Measurements from ENCODE around the gene LOXHD1.
A peak's percentile ranks its signal among the peaks of the same experiment; 100 is the strongest.

The LOXHD1 gene, protein sequence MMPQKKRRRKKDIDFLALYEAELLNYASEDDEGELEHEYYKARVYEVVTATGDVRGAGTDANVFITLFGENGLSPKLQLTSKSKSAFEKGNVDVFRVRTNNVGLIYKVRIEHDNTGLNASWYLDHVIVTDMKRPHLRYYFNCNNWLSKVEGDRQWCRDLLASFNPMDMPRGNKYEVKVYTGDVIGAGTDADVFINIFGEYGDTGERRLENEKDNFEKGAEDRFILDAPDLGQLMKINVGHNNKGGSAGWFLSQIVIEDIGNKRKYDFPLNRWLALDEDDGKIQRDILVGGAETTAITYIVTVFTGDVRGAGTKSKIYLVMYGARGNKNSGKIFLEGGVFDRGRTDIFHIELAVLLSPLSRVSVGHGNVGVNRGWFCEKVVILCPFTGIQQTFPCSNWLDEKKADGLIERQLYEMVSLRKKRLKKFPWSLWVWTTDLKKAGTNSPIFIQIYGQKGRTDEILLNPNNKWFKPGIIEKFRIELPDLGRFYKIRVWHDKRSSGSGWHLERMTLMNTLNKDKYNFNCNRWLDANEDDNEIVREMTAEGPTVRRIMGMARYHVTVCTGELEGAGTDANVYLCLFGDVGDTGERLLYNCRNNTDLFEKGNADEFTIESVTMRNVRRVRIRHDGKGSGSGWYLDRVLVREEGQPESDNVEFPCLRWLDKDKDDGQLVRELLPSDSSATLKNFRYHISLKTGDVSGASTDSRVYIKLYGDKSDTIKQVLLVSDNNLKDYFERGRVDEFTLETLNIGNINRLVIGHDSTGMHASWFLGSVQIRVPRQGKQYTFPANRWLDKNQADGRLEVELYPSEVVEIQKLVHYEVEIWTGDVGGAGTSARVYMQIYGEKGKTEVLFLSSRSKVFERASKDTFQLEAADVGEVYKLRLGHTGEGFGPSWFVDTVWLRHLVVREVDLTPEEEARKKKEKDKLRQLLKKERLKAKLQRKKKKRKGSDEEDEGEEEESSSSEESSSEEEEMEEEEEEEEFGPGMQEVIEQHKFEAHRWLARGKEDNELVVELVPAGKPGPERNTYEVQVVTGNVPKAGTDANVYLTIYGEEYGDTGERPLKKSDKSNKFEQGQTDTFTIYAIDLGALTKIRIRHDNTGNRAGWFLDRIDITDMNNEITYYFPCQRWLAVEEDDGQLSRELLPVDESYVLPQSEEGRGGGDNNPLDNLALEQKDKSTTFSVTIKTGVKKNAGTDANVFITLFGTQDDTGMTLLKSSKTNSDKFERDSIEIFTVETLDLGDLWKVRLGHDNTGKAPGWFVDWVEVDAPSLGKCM (N-terminal part only)

GRCh38 chr18:46657115-46657955 is at the start of gene LOXHD1:
LOXHD1 (minus strand) TSS chr18:46657220; CDS start chr18:46657033, 187 bp downstream.
- DNase-seq (ENCODE audit: low spot score), result no peak

DNA sequence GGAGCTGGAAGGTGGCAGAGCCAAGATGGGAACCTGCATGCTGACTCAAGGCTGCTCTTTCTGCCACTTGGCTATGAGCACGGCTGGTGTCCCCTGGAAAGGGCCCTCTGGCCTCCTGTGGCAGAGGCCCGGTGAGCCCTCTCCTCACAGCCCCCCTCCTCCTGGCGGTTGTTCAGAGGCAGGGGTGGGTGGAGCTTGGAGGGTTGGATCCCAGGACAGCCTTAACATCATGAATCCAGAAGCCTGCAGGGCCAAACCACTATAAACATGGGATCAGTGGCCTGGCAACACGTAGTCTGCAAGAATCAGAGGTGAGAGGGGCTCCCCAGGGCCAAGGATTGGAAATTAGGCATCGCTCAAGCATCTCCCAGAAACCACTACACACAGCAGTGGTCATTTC is 48.5 kb upstream of the LOXHD1 start:
- DNase-seq (ENCODE audit: low spot score), result no peak

DNA sequence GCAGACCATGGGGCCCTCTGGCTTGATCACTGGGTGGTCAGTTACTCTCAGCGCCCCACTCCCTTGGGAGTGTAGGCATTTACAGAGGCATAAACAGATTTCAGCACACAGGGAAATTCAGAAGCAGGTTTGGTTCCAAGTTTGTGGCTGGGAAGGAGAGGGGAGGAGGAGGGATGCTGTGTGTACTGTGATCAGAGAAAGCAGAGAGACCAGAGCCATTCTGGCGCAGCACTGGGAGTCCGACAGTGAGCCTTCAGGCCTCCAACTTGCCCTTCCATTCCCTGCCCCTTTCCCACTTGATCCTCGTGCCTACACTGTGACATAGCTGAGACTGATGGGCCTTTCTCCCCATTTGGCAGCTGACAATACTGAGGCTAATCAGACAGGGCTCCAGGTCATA is 47.8 kb upstream of the LOXHD1 start:
- DNase-seq (ENCODE audit: low spot score), result no peak

DNA sequence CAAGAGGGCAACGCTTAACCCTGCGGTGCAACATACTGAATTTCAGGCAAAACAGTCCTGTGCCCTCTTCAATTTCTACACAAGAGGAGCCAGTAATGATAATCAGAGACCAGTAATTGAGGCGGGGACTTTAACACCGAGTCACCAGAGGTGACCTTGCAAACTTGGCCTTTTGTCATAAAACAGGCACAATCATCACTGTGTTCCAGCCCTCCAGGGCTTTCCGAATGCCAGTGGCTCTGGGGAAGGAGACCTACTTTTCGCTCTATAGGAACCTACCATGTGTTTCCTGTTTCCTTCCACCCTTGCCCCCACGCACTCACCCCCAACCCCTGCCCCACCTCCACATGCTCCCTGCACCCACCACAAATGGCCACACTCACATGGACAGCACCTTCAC is 47.2 kb upstream of the LOXHD1 start:
- no peak for DNase-seq (ENCODE audit: low spot score)

GRCh38 chr18:46702471-46702870 is 45.5 kb upstream of the LOXHD1 start:
- no peak for DNase-seq (ENCODE audit: low spot score)

GRCh38 chr18:46700066-46700824 is 43.2 kb upstream of the LOXHD1 start:
- no peak for DNase-seq (ENCODE audit: low spot score)

GRCh38 chr18:46696702-46697101 is 39.7 kb upstream of the LOXHD1 start:
- DNase-seq (ENCODE audit: low spot score), result no peak

DNA sequence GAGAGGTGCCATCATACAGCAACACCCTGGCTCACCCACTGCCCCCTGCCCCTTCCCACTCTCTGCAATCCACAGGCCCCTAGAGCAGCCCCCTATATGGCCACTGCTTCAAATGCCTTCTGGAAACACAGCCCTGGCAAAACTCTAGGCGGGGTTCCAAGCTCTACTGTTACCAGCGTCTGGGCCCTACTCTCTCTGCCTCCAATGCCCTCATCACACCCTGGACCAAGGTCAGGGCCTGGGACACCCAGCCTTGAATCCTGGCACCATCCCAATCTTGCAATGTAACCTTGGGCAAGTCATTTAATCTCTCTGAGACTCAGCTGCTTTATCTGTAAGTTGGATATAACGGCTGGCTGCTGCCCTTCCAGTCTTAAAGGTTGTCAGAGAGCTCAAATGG is 39.2 kb upstream of the LOXHD1 start:
- no peak for DNase-seq (ENCODE audit: low spot score)

DNA sequence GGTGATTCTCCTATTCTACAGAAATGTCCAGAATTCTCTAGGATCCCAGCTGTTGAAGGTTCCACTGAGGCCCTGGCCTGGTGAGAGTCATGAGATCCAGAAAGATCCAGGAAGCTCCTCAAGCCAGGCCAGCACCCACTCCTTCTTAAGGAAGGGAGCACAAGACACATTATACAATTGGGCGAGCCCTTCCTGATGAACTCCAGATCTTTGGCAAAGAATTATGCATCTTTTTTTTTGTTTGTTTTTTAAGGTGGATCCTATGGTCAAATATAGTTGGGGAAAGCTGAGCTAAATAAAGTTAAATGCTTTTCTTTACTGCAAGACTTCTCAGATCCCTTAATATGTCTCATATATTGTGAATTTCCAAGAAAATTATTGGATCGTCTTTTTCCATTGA is 37.0 kb upstream of the LOXHD1 start:
- no peak for DNase-seq (ENCODE audit: low spot score)

DNA sequence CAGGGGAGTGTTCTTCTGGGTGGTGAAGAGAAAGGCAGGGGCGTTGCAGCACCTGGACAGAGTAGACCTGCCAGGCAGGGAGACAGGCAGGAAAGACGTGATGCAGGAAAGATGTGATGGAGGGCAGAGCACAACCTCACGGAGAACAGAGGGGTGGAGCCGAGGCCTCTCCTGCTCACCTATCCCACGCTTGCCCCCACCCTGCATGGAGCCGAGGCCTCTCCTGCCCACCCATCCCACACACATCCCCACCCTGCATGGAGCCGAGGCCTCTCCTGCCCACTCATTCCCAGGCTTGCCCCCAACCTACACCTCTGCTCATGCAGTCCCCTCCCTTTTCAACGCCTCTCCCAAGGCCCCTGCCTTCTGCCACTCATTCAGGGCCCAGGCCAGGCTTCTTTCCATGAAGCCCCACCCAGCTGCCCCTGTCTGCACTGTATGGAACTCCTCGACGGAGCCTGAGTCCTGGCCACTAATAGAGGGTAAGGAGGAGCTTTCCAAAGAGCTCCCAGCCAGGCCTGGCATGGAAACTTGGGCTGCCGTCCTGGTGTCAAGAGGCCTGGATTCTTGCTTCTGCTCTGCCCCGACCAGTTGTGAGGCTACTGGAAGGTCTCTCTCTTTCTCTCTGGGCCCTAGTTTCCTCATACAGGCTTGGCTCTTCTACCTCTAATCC is 32.0 kb upstream of the LOXHD1 start:
- no peak for DNase-seq (ENCODE audit: low spot score)

- no peak for DNase-seq (ENCODE audit: low spot score)
Measured at GRCh38 chr18:46686186-46686585, 29.2 kb upstream of the LOXHD1 start.

GRCh38 chr18:46683252-46683651 is 26.2 kb upstream of the LOXHD1 start:
- no peak for DNase-seq (ENCODE audit: low spot score)

DNA sequence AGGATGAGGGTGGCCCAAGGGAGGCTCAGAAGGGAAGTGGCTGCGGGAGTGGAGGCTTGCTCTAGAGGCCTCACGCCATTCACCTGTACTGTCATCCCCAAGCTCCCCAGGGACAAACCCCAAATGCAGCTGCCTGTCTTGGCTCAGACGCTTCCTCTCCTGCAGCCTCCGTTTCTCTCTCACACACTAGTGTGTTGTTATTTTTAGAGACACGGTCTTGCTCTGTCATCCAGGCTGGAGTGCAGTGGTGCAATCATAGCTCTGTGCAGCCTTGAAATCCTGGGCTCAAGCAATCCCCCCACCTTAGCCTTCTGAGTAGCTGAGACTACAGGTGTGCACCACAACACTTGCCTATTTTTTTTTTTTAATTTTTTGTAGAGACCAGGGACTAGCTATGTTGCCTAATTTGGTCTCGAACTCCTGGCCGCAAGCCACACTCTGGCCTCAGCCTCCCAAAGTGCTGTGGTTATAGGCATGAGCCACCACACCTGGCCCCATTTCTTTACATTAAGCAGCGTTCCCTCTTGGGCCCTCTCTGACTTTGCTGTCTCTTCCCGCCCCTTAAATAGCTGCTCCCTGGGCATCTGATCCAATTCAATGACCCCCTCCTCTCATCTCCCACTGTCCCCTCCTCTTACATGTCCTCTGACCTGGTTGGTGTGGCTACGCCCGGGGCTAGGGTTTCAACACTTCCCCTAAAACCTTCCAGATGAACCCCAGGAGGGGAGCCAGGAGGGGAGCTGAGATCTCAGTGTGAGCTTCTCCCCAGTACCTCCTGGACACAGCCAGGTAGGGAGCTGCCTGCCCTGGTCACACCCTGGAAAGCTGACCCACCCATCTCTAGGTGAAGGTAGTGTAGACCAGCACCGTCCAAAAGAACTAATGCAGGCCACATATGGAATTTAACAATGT is 24.0 kb upstream of the LOXHD1 start:
- no peak for DNase-seq (ENCODE audit: low spot score)

GRCh38 chr18:46679846-46680598 is 23.0 kb upstream of the LOXHD1 start:
- DNase-seq (ENCODE audit: low spot score), result no peak

DNA sequence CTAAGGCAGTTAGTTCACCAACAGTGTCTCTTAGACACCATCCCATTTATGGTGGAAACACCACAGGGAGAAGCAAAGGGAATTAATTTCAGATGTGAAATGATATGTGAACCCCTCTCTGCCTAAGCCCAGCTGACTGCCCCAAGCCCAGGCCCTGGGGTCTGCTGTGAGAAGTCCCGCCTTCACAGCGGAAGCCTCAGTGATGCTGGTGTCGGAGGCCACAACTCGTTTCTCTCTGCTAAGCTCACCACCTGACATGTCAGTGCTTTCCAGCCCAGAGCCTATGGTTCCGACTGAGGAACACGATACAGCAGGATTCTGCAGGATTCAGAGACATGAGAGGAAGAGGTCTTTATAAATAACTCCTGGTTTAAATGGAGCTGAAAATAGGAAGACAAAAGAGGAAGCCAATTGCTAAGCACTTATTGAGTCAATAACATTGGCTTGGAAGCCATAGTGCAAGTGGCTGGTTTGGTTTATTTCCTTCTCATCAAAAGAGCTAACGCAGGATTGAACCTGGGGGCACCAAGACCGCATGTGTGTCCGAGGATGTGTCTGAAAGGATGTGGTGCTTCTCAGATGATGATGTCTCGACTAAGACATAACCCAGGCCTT is 21.9 kb upstream of the LOXHD1 start:
- no peak for DNase-seq (ENCODE audit: low spot score)

- DNase-seq (ENCODE audit: low spot score), result no peak
Measured at GRCh38 chr18:46678041-46678440, 21.0 kb upstream of the LOXHD1 start.

DNA sequence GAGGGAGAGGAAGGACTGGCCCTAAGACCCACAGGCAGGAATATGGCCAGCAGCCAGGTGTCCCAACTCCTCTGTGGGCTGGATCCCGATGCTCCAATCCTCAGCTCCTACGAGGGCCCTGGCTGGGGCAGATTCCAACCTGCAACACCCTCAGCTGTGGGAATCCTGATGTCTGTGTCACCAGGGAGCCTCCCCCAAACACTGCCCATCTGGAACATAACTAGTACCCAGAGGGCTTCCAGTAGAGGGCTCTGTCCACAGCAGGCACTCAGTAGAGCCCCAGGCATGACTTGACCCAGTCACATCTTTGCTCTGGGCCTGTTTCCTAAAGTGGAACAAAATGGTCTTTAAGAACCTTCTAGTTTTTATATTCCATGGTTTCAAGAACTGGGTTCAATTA is 20.6 kb upstream of the LOXHD1 start:
- peak; percentile 52 for DNase-seq (ENCODE audit: low spot score)

Data from AG20443 (cell line).